H9 (cell line): Measurements from ENCODE around the gene SPTSSA. TPM values are rescaled to one million over a fixed set of nuclear protein-coding genes. Genes with fewer than 3 reads are reported as not detected.

Experiments used
- DNase-seq: peaks from one replicate; pipeline ENCODE4 v3.0.0-alpha.2; 2017
- H2AFZ ChIP-seq: one replicate; pipeline ENCODE4 v1.6.1; 2013; ENCODE audit warnings: mild to moderate bottlenecking, low read length, control low read depth, moderate library complexity
- H2AK5ac ChIP-seq: 2 replicates; pipeline ENCODE4 v1.6.1; 2013; ENCODE audit warnings: low read length, control low read depth, mixed read lengths; ENCODE audit not compliant: insufficient read length
- H2BK120ac ChIP-seq: one replicate; pipeline ENCODE4 v1.6.1; 2013; ENCODE audit warnings: low read depth, mild to moderate bottlenecking, low read length, control low read depth, inconsistent platforms; ENCODE audit not compliant: poor library complexity, severe bottlenecking
- H2BK12ac ChIP-seq: 2 replicates; pipeline ENCODE4 v1.6.1; 2013; ENCODE audit warnings: low read length, control low read depth, mixed read lengths, low read depth; ENCODE audit not compliant: insufficient read length
- H2BK15ac ChIP-seq: 2 replicates; pipeline ENCODE4 v1.6.1; 2013; ENCODE audit warnings: low read depth, low read length, control low read depth
- H2BK20ac ChIP-seq: one replicate; pipeline ENCODE4 v1.6.1; 2013; ENCODE audit warnings: low read depth, mild to moderate bottlenecking, low read length, control low read depth, inconsistent platforms; ENCODE audit not compliant: poor library complexity, severe bottlenecking
- H2BK5ac ChIP-seq: 2 replicates; pipeline ENCODE4 v1.6.1; 2013; ENCODE audit warnings: low read length, control low read depth, mixed read lengths; ENCODE audit not compliant: insufficient read length
- H3K14ac ChIP-seq: 2 replicates; pipeline ENCODE4 v1.6.1; 2013; ENCODE audit warnings: low read length, control low read depth; ENCODE audit not compliant: insufficient read depth
- H3K18ac ChIP-seq: 2 replicates; pipeline ENCODE4 v1.6.1; 2013; ENCODE audit warnings: low read depth, mild to moderate bottlenecking, mixed read lengths, low read length, control low read depth; ENCODE audit not compliant: insufficient read length
- H3K23ac ChIP-seq: 2 replicates; pipeline ENCODE4 v1.6.1; 2013; ENCODE audit warnings: low read length, control low read depth, mixed read lengths, low read depth; ENCODE audit not compliant: insufficient read length
- H3K23me2 ChIP-seq: 2 replicates; pipeline ENCODE4 v1.6.1; 2013; ENCODE audit warnings: low read depth, mild to moderate bottlenecking, mixed read lengths, low read length, control low read depth; ENCODE audit not compliant: insufficient read length, poor library complexity, severe bottlenecking
- H3K27ac ChIP-seq: 2 replicates; pipeline ENCODE4 v1.5.1; 2013; ENCODE audit warnings: low read length, control low read depth, mixed read lengths, low read depth; ENCODE audit not compliant: insufficient read length
- H3K27me3 ChIP-seq: 2 replicates; pipeline ENCODE4 v1.6.1; 2013; ENCODE audit warnings: low read length, control low read depth, inconsistent platforms; ENCODE audit not compliant: insufficient read depth
- H3K4ac ChIP-seq: 2 replicates; pipeline ENCODE4 v1.6.1; 2013; ENCODE audit warnings: low read depth, mild to moderate bottlenecking, control low read depth, inconsistent platforms, low read length, moderate library complexity
- H3K4me1 ChIP-seq: 2 replicates; pipeline ENCODE4 v1.6.1; 2013; ENCODE audit warnings: low read length, control low read depth, inconsistent platforms; ENCODE audit not compliant: insufficient read depth
- H3K4me2 ChIP-seq: 2 replicates; pipeline ENCODE4 v1.6.1; 2013; ENCODE audit warnings: low read length, control low read depth, mixed read lengths; ENCODE audit not compliant: insufficient read length, insufficient read depth
- H3K56ac ChIP-seq: 2 replicates; pipeline ENCODE4 v1.6.1; 2013; ENCODE audit warnings: low read depth, mild to moderate bottlenecking, mixed read lengths, low read length, control low read depth; ENCODE audit not compliant: insufficient read length
- H3K79me1 ChIP-seq: 2 replicates; pipeline ENCODE4 v1.6.1; 2013; ENCODE audit warnings: low read depth, mild to moderate bottlenecking, moderate library complexity, low read length, control low read depth, inconsistent platforms; ENCODE audit not compliant: insufficient read depth, poor library complexity, severe bottlenecking
- H3K79me2 ChIP-seq: 2 replicates; pipeline ENCODE4 v1.6.1; 2013; ENCODE audit warnings: low read length, control low read depth, inconsistent platforms; ENCODE audit not compliant: insufficient read depth
- H3K9ac ChIP-seq: 2 replicates; pipeline ENCODE4 v1.6.1; 2013; ENCODE audit warnings: low read length, control low read depth, mixed read lengths; ENCODE audit not compliant: insufficient read length; ENCODE audit errors: extremely low read depth
- H3K9me3 ChIP-seq: one replicate; pipeline ENCODE4 v1.6.1; 2013; ENCODE audit warnings: low read depth, low read length, inconsistent platforms; ENCODE audit not compliant: control insufficient read depth
- H3T11ph ChIP-seq: one replicate; pipeline ENCODE4 v1.6.1; 2013; ENCODE audit warnings: mild to moderate bottlenecking, low read length, control low read depth, inconsistent platforms
- H4K20me1 ChIP-seq: one replicate; pipeline ENCODE4 v1.6.1; 2013; ENCODE audit not compliant: control insufficient read depth, insufficient read length, insufficient read depth
- H4K5ac ChIP-seq: 2 replicates; pipeline ENCODE4 v1.6.1; 2013; ENCODE audit warnings: low read depth, mild to moderate bottlenecking, mixed read lengths, low read length, control low read depth; ENCODE audit not compliant: insufficient read length
- H4K8ac ChIP-seq: replicated peaks from 2 replicates; pipeline ENCODE4 v1.6.1; 2013; ENCODE audit warnings: low read length, control low read depth, mixed read lengths, low read depth; ENCODE audit not compliant: insufficient read length
- H4K91ac ChIP-seq: 2 replicates; pipeline ENCODE4 v1.6.1; 2013; ENCODE audit warnings: low read depth, mild to moderate bottlenecking, moderate library complexity, mixed read lengths, low read length, control low read depth; ENCODE audit not compliant: insufficient read length
- H3K27ac Mint-ChIP-seq, 3 experiments: 2 replicates in 2 of 3; 3 replicates in 1 of 3; pipeline ENCODE4 v1.8.0; 2020 to 2021; ENCODE audit warnings: mixed read lengths in 3 of 3, mild to moderate bottlenecking in 1 of 3, moderate library complexity in 1 of 3
- H3K27me3 Mint-ChIP-seq: 2 replicates; pipeline ENCODE4 v1.8.0; 2021; ENCODE audit warnings: low read depth, mild to moderate bottlenecking, moderate library complexity, mixed read lengths
- H3K36me3 Mint-ChIP-seq, 3 experiments: 2 replicates in 2 of 3; 3 replicates in 1 of 3; pipeline ENCODE4 v1.8.0; 2020 to 2021; ENCODE audit warnings: low read depth in 3 of 3, mixed read lengths in 3 of 3; ENCODE audit not compliant: insufficient read depth in 1 of 3
- H3K4me1 Mint-ChIP-seq, 2 experiments: 2 replicates each; pipeline ENCODE4 v1.8.0; 2020; ENCODE audit warnings: mixed read lengths in 2 of 2
- H3K4me3 Mint-ChIP-seq, 2 experiments: 2 replicates in 1 of 2; 3 replicates in 1 of 2; pipeline ENCODE4 v1.8.0; 2020 to 2021; ENCODE audit warnings: mild to moderate bottlenecking in 2 of 2, mixed read lengths in 2 of 2, moderate library complexity in 1 of 2
- H3K9me3 Mint-ChIP-seq, 2 experiments: 2 replicates in 1 of 2; 3 replicates in 1 of 2; pipeline ENCODE4 v1.8.0; 2020; ENCODE audit warnings: mild to moderate bottlenecking in 2 of 2, mixed read lengths in 2 of 2, moderate library complexity in 1 of 2
- WGBS: extraction: QIAGEN DNeasy Blood & Tissue Kit; methylation state at CpG from one replicate; pipeline ENCODE4 v1.1.7; 2013; ENCODE audit warnings: missing lambda C conversion rate, low lambda C conversion rate, mixed read lengths; ENCODE audit not compliant: insufficient read length; ENCODE audit errors: extremely low coverage; 5-methylcytosine and 5-hydroxymethylcytosine counted together
- total RNA-seq: library from RNA; stranded (reverse); gene quantifications from 2 replicates; pipeline ENCODE4 v1.2.1, GENCODE V29; 2021
- TF ChIP-seq, protein P1 (sequence below): fragments of 200-600 bp; sonication (generic); conservative IDR thresholded peaks from 3 replicates; pipeline ENCODE4 v1.8.0; 2021; ENCODE audit warnings: antibody characterized with exemption, mild to moderate bottlenecking

Gene SPTSSA
- total RNA-seq, 1 experiment from 2014 or later = 23.3 TPM

DNA sequence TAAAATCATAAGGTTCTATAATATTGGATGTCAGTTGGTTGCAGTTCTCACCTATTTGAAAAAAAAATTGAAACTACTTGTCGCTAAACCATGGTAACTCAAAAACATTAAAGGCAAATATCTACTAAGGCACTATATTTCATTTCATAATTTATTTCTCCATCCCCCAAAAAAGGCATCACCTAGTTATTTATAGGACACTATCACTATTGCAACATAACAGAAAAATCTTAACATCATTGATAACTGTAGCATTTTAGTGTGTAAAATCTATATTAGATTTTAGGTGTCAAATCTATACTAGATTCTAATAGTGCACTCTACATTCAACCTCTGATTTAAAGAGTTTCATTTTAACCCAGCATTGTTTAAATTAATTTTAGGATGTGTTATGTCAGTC, 1.7 kb downstream of the SPTSSA start:
- Histone ChIP-seq H3K27ac (no peak overlapping the region), H4K20me1 (no peaks in the 10 kb centered on the region), H3K23ac (no peak overlapping the region), H3T11ph (no peak overlapping the region), H3K14ac (no peak overlapping the region), H3K9ac (no peak overlapping the region), H4K5ac (no peak overlapping the region), H2AFZ (no peak overlapping the region), H3K9me3 (no peaks in the 10 kb centered on the region), H3K79me2 (peaks cover 15% of the 10 kb centered on the region; the same call in 1 of the 2 replicates), H2BK12ac (no peak overlapping the region), H3K4ac (no peak overlapping the region), H3K4me1 (peaks cover 2% of the 10 kb centered on the region), H2BK5ac (no peak overlapping the region), H3K56ac (no peak overlapping the region), H2BK15ac (no peak overlapping the region), H3K4me2 (peak overlapping the region; percentile 86), H2BK20ac (no peak overlapping the region), H3K27me3 (no peaks in the 10 kb centered on the region), H4K91ac (no peak overlapping the region), H3K23me2 (peaks cover 8% of the 10 kb centered on the region), H2BK120ac (no peak overlapping the region), H4K8ac (no peak overlapping the region), H3K18ac (no peak overlapping the region), H3K79me1 (peaks cover 4% of the 10 kb centered on the region), H2AK5ac (no peak overlapping the region)
- WGBS = no CpG with 5 or more reads among the region's 1 CpG
- Mint-ChIP-seq H3K27ac (no peak overlapping the region), H3K4me3 (peak overlapping the region; percentile 81 to 90), H3K36me3 (peaks cover 2 to 11% (median 8%) of the 10 kb centered on the region in 3 experiments; a peak in 4 of 7 replicates), H3K4me1 (peaks cover 18 to 20% of the 10 kb centered on the region in 2 experiments), H3K9me3 (no peaks in the 10 kb centered on the region), H3K27me3 (no peaks in the 10 kb centered on the region)
- no peak for DNase-seq
- TF ChIP-seq, protein P1, sequence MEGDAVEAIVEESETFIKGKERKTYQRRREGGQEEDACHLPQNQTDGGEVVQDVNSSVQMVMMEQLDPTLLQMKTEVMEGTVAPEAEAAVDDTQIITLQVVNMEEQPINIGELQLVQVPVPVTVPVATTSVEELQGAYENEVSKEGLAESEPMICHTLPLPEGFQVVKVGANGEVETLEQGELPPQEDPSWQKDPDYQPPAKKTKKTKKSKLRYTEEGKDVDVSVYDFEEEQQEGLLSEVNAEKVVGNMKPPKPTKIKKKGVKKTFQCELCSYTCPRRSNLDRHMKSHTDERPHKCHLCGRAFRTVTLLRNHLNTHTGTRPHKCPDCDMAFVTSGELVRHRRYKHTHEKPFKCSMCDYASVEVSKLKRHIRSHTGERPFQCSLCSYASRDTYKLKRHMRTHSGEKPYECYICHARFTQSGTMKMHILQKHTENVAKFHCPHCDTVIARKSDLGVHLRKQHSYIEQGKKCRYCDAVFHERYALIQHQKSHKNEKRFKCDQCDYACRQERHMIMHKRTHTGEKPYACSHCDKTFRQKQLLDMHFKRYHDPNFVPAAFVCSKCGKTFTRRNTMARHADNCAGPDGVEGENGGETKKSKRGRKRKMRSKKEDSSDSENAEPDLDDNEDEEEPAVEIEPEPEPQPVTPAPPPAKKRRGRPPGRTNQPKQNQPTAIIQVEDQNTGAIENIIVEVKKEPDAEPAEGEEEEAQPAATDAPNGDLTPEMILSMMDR = no peak
